Stimulated activated CD8-positive, alpha-beta memory T cell treated with anti-CD3 and anti-CD28 coated beads, Interleukin-2, amount 100 ng/mL, for 48 hours (primary cell): ENCODE measurements around the gene TEX29.

ENCODE experiments used
- DNase-seq, 2 donors: peaks; one replicate each; pipeline ENCODE4 v3.0.0-alpha.2; 2020; ENCODE audit warnings: low read depth in 2 of 2

Gene TEX29

GRCh38 chr13:111291908-111292307 is 28.5 kb upstream of the TEX29 start:
- no peak for DNase-seq

GRCh38 chr13:111292710-111293485 is 27.5 kb upstream of the TEX29 start:
- DNase-seq = no peak

GRCh38 chr13:111295886-111296285 is 24.6 kb upstream of the TEX29 start:
- no peak for DNase-seq

- DNase-seq = no peak
Observed at GRCh38 chr13:111296417-111296816, 24.0 kb upstream of the TEX29 start.

GRCh38 chr13:111298214-111298975 is 22.0 kb upstream of the TEX29 start:
- no peak for DNase-seq

GRCh38 chr13:111302045-111302726 is 18.3 kb upstream of the TEX29 start:
- DNase-seq = no peak

GRCh38 chr13:111303559-111303958 is 16.9 kb upstream of the TEX29 start:
- no peak for DNase-seq

GRCh38 chr13:111304041-111304544 is 16.3 kb upstream of the TEX29 start:
- DNase-seq = no peak

GRCh38 chr13:111304603-111305289 is 15.7 kb upstream of the TEX29 start:
- DNase-seq = no peak

- no peak for DNase-seq
Observed at GRCh38 chr13:111312944-111313590, 7.4 kb upstream of the TEX29 start.

- no peak for DNase-seq
Observed at GRCh38 chr13:111313911-111314425, 6.5 kb upstream of the TEX29 start.

- no peak for DNase-seq
Observed at GRCh38 chr13:111314852-111315251, 5.6 kb upstream of the TEX29 start.

- no peak for DNase-seq
Observed at GRCh38 chr13:111315347-111315995, 5.0 kb upstream of the TEX29 start.

- no peak for DNase-seq
Observed at GRCh38 chr13:111316161-111316730, 4.2 kb upstream of the TEX29 start.

- DNase-seq = no peak
Observed at GRCh38 chr13:111317042-111317550, 3.3 kb upstream of the TEX29 start.

GRCh38 chr13:111317571-111318345 is 2.7 kb upstream of the TEX29 start:
- DNase-seq = no peak

- no peak for DNase-seq
Observed at GRCh38 chr13:111318386-111318785, 2.1 kb upstream of the TEX29 start.

GRCh38 chr13:111319521-111319920 is 921 bp upstream of the TEX29 start:
- no peak for DNase-seq
